Measurements from ENCODE around the gene RFXANK. TPM values are rescaled to one million over a fixed set of nuclear protein-coding genes. Genes with fewer than 3 reads are reported as not detected.

Gene RFXANK
- total RNA-seq, 4 donors from 2014 or later = 32.5 to 87.8 (median 57.0) TPM

DNA sequence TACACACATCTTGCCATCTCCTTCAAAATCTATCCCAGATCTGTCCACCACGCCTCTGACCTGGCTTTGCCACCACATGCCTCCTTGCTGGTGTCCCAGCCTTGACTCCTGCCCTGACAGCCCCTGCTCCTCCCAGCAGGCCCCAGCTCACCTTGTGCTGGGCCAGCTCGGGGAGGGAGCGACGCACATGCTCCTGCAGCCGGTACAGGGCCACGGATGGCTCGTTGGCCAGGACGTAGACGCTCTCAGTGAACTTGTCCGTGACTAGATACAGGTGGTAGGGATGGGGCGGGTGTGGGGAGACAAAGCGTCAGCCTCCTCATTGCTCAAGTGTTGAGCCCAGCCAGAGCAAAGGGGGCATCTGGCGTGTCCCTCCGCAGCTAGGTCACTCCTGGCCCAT is 5.3 kb upstream of the RFXANK start:
- Histone ChIP-seq H3K27me3 (no peaks in the 10 kb centered on the region), H3K9me3 (no peaks in the 10 kb centered on the region), H3K36me3 (peaks cover 6 to 12% of the 10 kb centered on the region in 2 donors), H3K27ac (no peak overlapping the region), H3K4me3 (replicated peaks in 1 of 3) (no peak overlapping the region), H3K4me1 (peaks cover 16 to 26% of the 10 kb centered on the region in 2 donors)
- intact Hi-C loops (cut with DNase I) = no loop called here
- no peak for DNase-seq
- TF ChIP-seq, protein P1, sequence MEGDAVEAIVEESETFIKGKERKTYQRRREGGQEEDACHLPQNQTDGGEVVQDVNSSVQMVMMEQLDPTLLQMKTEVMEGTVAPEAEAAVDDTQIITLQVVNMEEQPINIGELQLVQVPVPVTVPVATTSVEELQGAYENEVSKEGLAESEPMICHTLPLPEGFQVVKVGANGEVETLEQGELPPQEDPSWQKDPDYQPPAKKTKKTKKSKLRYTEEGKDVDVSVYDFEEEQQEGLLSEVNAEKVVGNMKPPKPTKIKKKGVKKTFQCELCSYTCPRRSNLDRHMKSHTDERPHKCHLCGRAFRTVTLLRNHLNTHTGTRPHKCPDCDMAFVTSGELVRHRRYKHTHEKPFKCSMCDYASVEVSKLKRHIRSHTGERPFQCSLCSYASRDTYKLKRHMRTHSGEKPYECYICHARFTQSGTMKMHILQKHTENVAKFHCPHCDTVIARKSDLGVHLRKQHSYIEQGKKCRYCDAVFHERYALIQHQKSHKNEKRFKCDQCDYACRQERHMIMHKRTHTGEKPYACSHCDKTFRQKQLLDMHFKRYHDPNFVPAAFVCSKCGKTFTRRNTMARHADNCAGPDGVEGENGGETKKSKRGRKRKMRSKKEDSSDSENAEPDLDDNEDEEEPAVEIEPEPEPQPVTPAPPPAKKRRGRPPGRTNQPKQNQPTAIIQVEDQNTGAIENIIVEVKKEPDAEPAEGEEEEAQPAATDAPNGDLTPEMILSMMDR (IDR thresholded peaks at IDR 0.05) = no peak
- TF ChIP-seq POLR2A (IDR thresholded peaks at IDR 0.05) = no peak
- WGBS, 2 donors = 92 to 93% methylated on average over 11 to 14 of the region's 14 CpGs

DNA sequence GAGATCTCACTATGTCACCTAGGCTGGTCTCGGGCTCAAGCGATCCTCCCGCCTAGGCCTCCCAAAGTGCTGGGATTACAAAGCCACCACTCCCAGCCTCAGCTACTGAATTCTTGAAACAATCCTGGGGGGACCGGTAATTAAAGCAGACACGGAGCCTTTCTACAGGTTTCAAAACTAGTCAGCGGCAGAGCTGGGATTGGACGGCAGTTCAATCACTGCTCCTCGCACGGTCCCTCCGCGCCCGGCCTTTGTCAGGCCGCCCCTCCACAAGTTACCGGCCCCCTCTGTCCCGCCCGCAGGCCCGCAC is 335 bp upstream of the RFXANK start:
- intact Hi-C loops (cut with DNase I) = no loop called here
- Histone ChIP-seq H3K4me1 (peaks cover 34 to 41% of the 10 kb centered on the region in 2 donors), H3K36me3 (peaks cover 0 to 8% of the 10 kb centered on the region in 2 donors), H3K27me3 (no peaks in the 10 kb centered on the region), H3K4me3 (replicated peaks in 1 of 3) (peak overlapping the region; percentile 84 to 93 (median 88)), H3K27ac (peak overlapping the region; percentile 99 to 100 (median 99)), H3K9me3 (no peaks in the 10 kb centered on the region)
- WGBS, 2 donors = 0 to 1% methylated on average over 15 to 16 of the region's 17 CpGs
- no peak for DNase-seq
- TF ChIP-seq, protein P1 (IDR thresholded peaks at IDR 0.05) = no peak
- no peak for TF ChIP-seq POLR2A (IDR thresholded peaks at IDR 0.05)

DNA sequence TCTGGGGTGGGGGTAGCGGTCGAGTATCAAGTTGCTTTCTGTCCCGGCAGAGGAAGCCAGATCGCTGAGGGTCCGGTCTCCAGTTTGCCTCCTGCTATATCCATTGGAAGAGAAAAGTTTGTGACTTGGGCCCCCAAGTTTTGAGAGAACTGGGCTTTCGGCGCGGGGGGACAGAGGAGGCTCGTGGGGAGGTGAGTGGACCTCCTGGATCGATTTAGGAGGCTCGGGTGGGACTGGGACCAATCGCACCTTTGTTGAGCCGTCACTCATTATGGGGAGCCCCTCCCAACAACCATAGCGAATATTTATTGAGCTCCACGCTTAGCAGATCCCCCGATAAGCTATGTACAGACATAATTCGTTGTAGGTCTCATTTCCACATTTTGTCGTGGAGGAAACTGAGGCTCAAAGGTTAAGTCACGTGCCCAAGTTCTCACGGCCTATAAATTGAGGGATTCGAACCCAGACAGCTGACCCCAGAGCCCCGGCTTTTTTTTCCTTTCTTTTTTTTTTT is 909 bp downstream of the RFXANK start:
- no peaks in the 10 kb centered on the region for H3K27me3 ChIP-seq
- DNase-seq = no peak
- H3K4me1 ChIP-seq = peaks cover 34 to 41% of the 10 kb centered on the region in 2 donors
- no peaks in the 10 kb centered on the region for H3K9me3 ChIP-seq
- peaks cover 8 to 18% of the 10 kb centered on the region in 2 donors for H3K36me3 ChIP-seq
- H3K27ac ChIP-seq = peak overlapping the region; percentile 34 to 100 (median 99)
- TF ChIP-seq, protein P1 (IDR thresholded peaks at IDR 0.05) = no peak
- TF ChIP-seq POLR2A (IDR thresholded peaks at IDR 0.05) = no peak
- intact Hi-C loops (cut with DNase I) = no loop called here
- peak overlapping the region in 2 of 3 donors; percentile 63 to 93 for H3K4me3 ChIP-seq (replicated peaks in 1 of 3)
- 1 to 2% methylated on average over 22 of the region's 22 CpGs for WGBS, 2 donors

DNA sequence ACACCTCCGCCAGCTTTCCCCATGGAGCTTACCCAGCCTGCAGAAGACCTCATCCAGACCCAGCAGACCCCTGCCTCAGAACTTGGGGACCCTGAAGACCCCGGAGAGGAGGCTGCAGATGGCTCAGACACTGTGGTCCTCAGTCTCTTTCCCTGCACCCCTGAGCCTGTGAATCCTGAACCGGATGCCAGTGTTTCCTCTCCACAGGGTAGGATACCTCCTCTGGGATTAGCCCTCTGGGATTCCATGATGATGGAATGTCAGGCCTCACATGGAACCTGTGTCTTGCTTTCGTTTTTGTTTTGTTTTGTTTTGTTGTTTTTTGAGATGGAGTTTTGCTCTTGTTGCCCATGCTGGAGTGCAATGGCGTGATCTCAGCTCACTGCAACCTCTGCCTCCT is 1.9 kb downstream of the RFXANK start:
- H3K27me3 ChIP-seq = no peaks in the 10 kb centered on the region
- DNase-seq = no peak
- TF ChIP-seq, protein P1 (IDR thresholded peaks at IDR 0.05) = no peak
- no peak for TF ChIP-seq POLR2A (IDR thresholded peaks at IDR 0.05)
- H3K4me1 ChIP-seq = peaks cover 34 to 40% of the 10 kb centered on the region in 2 donors
- no peaks in the 10 kb centered on the region for H3K9me3 ChIP-seq
- WGBS, 2 donors = 68 to 73% methylated on average over 5 of the region's 5 CpGs
- H3K36me3 ChIP-seq = peaks cover 13 to 27% of the 10 kb centered on the region in 2 donors
- peak overlapping the region in 1 of 3 donors; percentile 93 for H3K4me3 ChIP-seq (replicated peaks in 1 of 3)
- H3K27ac ChIP-seq = peak overlapping the region in 2 of 3 donors; percentile 38 to 43
- intact Hi-C loops (cut with DNase I) = no loop called here

DNA sequence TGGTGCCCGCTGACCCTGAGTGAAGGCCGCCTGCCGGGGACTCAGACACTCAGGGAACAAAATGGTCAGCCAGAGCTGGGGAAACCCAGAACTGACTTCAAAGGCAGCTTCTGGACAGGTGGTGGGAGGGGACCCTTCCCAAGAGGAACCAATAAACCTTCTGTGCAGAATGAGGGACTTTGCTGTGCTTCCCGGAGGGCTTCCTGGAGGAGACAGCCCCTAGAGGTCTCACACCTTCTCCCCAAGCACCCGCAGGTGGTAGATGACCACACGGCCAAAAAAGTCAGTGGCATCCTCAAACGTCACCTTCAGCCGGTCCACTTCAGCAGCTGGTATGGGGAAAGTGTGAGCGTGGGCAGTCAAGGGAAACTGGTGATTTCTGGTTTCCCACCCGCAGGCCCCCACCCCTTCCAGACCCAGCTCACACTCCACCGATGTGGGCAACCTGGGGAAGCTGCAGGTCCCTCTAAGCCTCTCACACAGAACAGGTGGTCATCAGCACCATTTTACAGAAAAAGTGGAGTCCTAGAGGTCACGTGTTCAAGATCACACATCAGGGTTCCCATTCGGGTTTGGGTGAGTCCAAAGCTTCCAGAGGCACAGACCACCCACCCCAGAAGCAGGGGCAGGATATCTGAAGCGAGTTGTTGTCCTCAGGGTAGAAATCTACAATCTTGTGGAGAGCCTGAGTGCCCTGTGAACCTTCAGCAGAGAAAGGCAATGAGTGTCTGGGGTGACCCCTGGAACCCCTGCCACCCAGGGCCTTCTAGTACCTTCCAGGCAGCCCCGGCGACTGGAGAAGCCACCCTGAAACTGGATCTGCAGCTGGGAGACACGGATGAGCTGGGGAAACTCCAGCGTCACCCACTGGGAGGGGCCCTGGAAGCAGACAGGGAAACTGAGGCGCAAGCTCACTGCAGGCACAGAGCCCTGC is 9.9 kb downstream of the RFXANK start:
- H3K36me3 ChIP-seq = peaks cover 15 to 30% of the 10 kb centered on the region in 2 donors
- no peaks in the 10 kb centered on the region for H3K9me3 ChIP-seq
- no peak for TF ChIP-seq POLR2A (IDR thresholded peaks at IDR 0.05)
- TF ChIP-seq, protein P1 (IDR thresholded peaks at IDR 0.05) = no peak
- no peak overlapping the region for H3K27ac ChIP-seq
- no peaks in the 10 kb centered on the region for H3K27me3 ChIP-seq
- H3K4me1 ChIP-seq = peaks cover 8 to 22% of the 10 kb centered on the region in 2 donors
- DNase-seq = no peak
- peak overlapping the region in 2 of 3 donors; percentile 60 to 65 for H3K4me3 ChIP-seq (replicated peaks in 1 of 3)
- WGBS, 2 donors = 83 to 86% methylated on average over 16 to 17 of the region's 19 CpGs
- intact Hi-C loops (cut with DNase I) = no loop called here

Data from thyroid gland (tissue), 4 donors.